Natural killer cell (primary cell): Measurements from ENCODE around the gene SORBS2. TPM values are rescaled to one million over a fixed set of nuclear protein-coding genes. Genes with fewer than 3 reads are reported as not detected.

Experiments
- ATAC-seq, 3 donors: fragments of 150-1000 bp in 2 of 3; fragments of 200-7000 bp in 1 of 3; cut with Tn5 transposase; 1 replicate in 1 of 3; 2 replicates in 2 of 3; pipeline ENCODE4 v1.10.0; 2021; ENCODE audit warnings: mild to moderate bottlenecking in 2 of 3, moderate library complexity in 2 of 3
- DNase-seq, 2 donors: peaks; one replicate each; pipeline versions ENCODE4 v3.0.0 to v3.0.0-alpha.2; 2013 to 2021; ENCODE audit warnings: mixed read lengths in 1 of 2
- H3K27ac ChIP-seq: one replicate; pipeline ENCODE4 v1.5.1; 2013; ENCODE audit warnings: mild to moderate bottlenecking, low read length
- H3K27me3 ChIP-seq: one replicate; pipeline ENCODE4 v1.6.1; 2013; ENCODE audit warnings: low read length; ENCODE audit not compliant: control insufficient read depth, insufficient read depth
- H3K36me3 ChIP-seq: one replicate; pipeline ENCODE4 v1.6.1; 2013; ENCODE audit warnings: low read length; ENCODE audit not compliant: control insufficient read depth, insufficient read depth
- H3K4me1 ChIP-seq: one replicate; pipeline ENCODE4 v1.6.1; 2013; ENCODE audit warnings: low read length; ENCODE audit not compliant: control insufficient read depth, insufficient read depth
- H3K4me3 ChIP-seq: one replicate; pipeline ENCODE4 v1.5.1; 2013; ENCODE audit warnings: low read length
- H3K9me3 ChIP-seq: one replicate; pipeline ENCODE4 v1.6.1; 2013; ENCODE audit warnings: low read length; ENCODE audit not compliant: control insufficient read depth, insufficient read depth
- H3K27ac Mint-ChIP-seq, 2 donors: one replicate each; pipeline ENCODE4 v1.8.0; 2022; ENCODE audit warnings: mild to moderate bottlenecking in 2 of 2, mixed read lengths in 2 of 2, moderate library complexity in 1 of 2
- H3K27me3 Mint-ChIP-seq, 2 donors: one replicate each; pipeline ENCODE4 v1.8.0; 2022; ENCODE audit warnings: low read depth in 2 of 2, mixed read lengths in 2 of 2
- H3K36me3 Mint-ChIP-seq: one replicate; pipeline ENCODE4 v1.8.0; 2022; ENCODE audit warnings: mixed read lengths
- H3K4me1 Mint-ChIP-seq, 2 donors: one replicate each; pipeline ENCODE4 v1.8.0; 2022; ENCODE audit warnings: mixed read lengths in 2 of 2
- H3K4me3 Mint-ChIP-seq: one replicate; pipeline ENCODE4 v1.8.0; 2022; ENCODE audit warnings: mild to moderate bottlenecking, moderate library complexity, mixed read lengths
- H3K9me3 Mint-ChIP-seq, 2 donors: one replicate each; pipeline ENCODE4 v1.8.0; 2022; ENCODE audit warnings: mixed read lengths in 2 of 2
- CTCF ChIP-seq: fragments of 200-600 bp; IDR thresholded peaks from one replicate; pipeline ENCODE4 v1.8.0; 2022; ENCODE audit warnings: antibody characterized with exemption
- WGBS: methylation state at CpG from one replicate; pipeline ENCODE4 v1.1.7; 2013; ENCODE audit warnings: missing lambda C conversion rate; ENCODE audit not compliant: insufficient coverage; 5-methylcytosine and 5-hydroxymethylcytosine counted together
- intact Hi-C: fragments of 100-400 bp; cut with micrococcal nuclease; formaldehyde crosslinking; loops from one replicate; pipeline ENCODE4 v1.14.2; 2022
- total RNA-seq, 4 donors: library from RNA; stranded (reverse); fragments of 120-200 nt in 1 of 4; gene quantifications; one replicate each; pipeline versions ENCODE4 v1.2.3 to v1.2.4, GENCODE V29; 2013 to 2022

Gene SORBS2
- total RNA-seq, 3 donors from 2014 or later (not counting 1 experiment from before 2014, with no cell fraction given): 10.2 to 15.6 (median 13.5) TPM

DNA sequence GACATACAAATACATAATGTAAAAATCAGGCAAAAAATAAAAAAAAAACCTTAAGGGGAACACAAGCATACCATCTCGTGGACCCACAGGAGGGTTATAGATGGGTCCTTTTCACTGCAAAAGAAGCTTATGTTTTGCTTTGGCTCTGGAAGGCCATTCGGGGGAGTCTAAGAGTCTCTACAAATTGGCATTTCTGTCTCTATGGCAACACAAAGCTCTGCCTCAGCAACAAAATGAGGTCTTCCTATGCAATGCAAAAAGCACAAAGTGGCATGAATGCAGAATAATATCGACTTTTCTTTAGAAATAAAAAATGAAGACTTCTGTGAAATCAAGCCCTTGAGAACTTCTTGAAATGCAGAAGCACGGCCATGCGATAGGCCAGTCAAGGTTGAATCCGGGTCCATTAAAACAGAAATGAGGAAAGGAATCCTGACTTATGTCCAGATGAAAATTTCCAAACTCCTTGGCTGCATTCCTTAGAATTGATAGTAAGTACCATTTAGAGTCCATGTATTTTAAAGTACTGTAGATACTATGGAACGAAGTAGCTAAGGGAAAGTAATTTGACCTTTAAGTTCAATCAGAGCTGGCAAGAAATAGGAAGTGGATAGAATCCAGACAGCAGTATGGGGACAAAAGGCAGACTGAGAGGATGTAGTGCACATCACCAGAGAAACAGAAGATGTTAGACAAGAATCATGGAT is 213.0 kb downstream of the SORBS2 start:
- intact Hi-C loops: loop anchor here (5.0 kb wide), 1 partner anchor 557 kb away; no protein-coding TSS in a partner anchor
- Histone ChIP-seq H3K27me3 (no peaks in the 10 kb centered on the region), H3K4me3 (no peak overlapping the region), H3K4me1 (no peaks in the 10 kb centered on the region), H3K36me3 (no peaks in the 10 kb centered on the region), H3K27ac (no peak overlapping the region), H3K9me3 (no peaks in the 10 kb centered on the region)
- H3K4me1 Mint-ChIP-seq: peaks cover 0 to 5% of the 10 kb centered on the region in 2 donors
- H3K9me3 Mint-ChIP-seq: no peaks in the 10 kb centered on the region
- H3K4me3 Mint-ChIP-seq: no peak overlapping the region
- DNase-seq (no peak), ATAC-seq (no peak)
- H3K27me3 Mint-ChIP-seq: peaks cover 0 to 6% of the 10 kb centered on the region in 2 donors
- WGBS: 82% methylated on average over 7 of the region's 7 CpGs
- TF ChIP-seq CTCF: no peak
- no peak overlapping the region for H3K27ac Mint-ChIP-seq
- H3K36me3 Mint-ChIP-seq: no peaks in the 10 kb centered on the region

DNA sequence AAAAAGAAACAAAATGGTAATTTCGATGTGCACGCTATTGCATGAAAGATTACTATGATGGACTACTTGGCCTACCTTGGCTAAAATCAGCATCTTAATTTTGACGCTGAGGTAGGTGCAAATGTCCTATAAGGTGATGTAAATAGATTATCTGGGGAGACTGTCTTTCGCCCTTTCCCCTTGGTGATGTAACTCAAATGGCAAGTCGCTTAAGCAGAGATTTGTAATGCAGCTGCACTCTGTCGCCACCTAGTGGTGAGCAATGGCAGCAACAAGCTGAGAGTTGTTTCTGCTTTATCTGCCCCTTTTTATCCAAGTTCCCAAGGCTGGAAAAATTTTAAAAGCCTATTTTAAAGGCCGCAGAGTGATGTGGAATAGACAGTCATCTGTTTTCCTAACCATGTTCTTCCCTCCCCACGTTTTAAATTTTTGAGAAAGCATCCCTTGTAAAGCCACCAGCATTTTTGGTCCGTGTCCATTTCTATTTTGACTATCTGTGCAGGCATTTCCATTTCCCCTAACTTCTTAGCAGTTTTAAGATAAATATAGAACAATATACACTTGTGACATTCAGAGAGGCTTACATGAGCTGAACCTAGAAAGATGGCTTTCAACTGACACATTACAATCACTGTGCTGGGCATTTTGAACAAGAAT is 214.3 kb downstream of the SORBS2 start:
- Mint-ChIP-seq H3K27ac (no peak overlapping the region), H3K4me1 (peaks cover 0 to 5% of the 10 kb centered on the region in 2 donors), H3K4me3 (no peak overlapping the region), H3K27me3 (peaks cover 6 to 10% of the 10 kb centered on the region in 2 donors), H3K36me3 (no peaks in the 10 kb centered on the region), H3K9me3 (no peaks in the 10 kb centered on the region)
- DNase-seq (peak; percentile 53 to 82), ATAC-seq (peak; percentile 69 to 78 (median 76))
- Histone ChIP-seq H3K27ac (no peak overlapping the region), H3K36me3 (no peaks in the 10 kb centered on the region), H3K27me3 (no peaks in the 10 kb centered on the region), H3K4me1 (no peaks in the 10 kb centered on the region), H3K9me3 (no peaks in the 10 kb centered on the region), H3K4me3 (no peak overlapping the region)
- TF ChIP-seq CTCF: peak; percentile 99
- WGBS: 33% methylated on average over 9 of the region's 9 CpGs
- intact Hi-C loops: loop anchor here (5.0 kb wide), 1 partner anchor 555 kb away; no protein-coding TSS in a partner anchor

DNA sequence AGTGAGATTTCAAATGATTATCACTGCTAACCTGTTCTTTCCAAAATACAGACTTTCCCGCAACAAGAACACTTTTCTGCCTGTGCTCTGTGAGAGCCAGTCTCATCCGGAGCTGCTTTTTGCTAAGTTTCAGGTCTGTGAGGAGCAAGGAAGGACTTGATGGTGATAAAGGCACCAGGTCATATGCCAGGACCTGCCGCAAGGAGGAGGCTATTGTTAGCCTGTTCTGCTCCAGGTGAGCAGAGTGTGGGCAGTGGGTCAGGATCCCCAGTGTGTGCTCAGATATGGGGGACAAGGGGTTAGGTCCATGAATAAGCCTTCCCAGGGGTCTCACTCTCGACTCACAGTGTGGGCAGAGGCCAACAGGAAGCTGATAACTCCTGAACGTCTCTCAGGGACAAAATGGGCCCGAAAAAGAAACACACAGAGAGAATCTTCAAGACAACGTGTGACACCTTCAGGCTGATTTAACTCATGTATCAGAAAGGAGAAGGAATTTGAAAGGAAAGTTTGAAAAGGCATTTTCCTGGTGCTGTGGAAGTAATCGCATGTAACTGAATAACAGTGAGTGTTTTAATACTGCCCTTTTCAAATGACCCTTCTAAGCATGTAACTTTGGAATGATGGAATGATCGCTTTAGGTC is 219.0 kb downstream of the SORBS2 start:
- Mint-ChIP-seq H3K4me1 (peaks cover 0 to 5% of the 10 kb centered on the region in 2 donors), H3K36me3 (no peaks in the 10 kb centered on the region), H3K27me3 (peaks cover 10 to 32% of the 10 kb centered on the region in 2 donors), H3K4me3 (no peak overlapping the region), H3K27ac (no peak overlapping the region), H3K9me3 (no peaks in the 10 kb centered on the region)
- Histone ChIP-seq H3K27ac (no peak overlapping the region), H3K9me3 (no peaks in the 10 kb centered on the region), H3K27me3 (no peaks in the 10 kb centered on the region), H3K4me1 (no peaks in the 10 kb centered on the region), H3K4me3 (no peak overlapping the region), H3K36me3 (no peaks in the 10 kb centered on the region)
- intact Hi-C loops: no loop called here
- TF ChIP-seq CTCF: no peak
- DNase-seq (no peak), ATAC-seq (no peak)
- 70% methylated on average over 8 of the region's 9 CpGs for WGBS
